AG09309 (cell line): ENCODE data around the gene IQSEC3.

Experiments
- DNase-seq: peaks from one replicate; pipeline ENCODE4 v3.0.0-alpha.2; 2010; ENCODE audit warnings: low read depth
- H3K4me3 ChIP-seq: 2 replicates; pipeline ENCODE4 v1.5.1; 2011; ENCODE audit warnings: mild to moderate bottlenecking, low read depth, low read length, moderate library complexity; ENCODE audit not compliant: control insufficient read depth
- TF ChIP-seq, protein P1 (sequence below): IDR thresholded peaks from 2 replicates; pipeline ENCODE4 v1.5.1; 2011; ENCODE audit warnings: mild to moderate bottlenecking, low read depth, low read length, inconsistent platforms; ENCODE audit not compliant: insufficient read depth, control insufficient read depth; ENCODE audit errors: missing control alignments

IQSEC3 gene

GRCh38 chr12:139585-139984, 73.0 kb downstream of the IQSEC3 start:
- DNase-seq: no peak
- TF ChIP-seq, protein P1, sequence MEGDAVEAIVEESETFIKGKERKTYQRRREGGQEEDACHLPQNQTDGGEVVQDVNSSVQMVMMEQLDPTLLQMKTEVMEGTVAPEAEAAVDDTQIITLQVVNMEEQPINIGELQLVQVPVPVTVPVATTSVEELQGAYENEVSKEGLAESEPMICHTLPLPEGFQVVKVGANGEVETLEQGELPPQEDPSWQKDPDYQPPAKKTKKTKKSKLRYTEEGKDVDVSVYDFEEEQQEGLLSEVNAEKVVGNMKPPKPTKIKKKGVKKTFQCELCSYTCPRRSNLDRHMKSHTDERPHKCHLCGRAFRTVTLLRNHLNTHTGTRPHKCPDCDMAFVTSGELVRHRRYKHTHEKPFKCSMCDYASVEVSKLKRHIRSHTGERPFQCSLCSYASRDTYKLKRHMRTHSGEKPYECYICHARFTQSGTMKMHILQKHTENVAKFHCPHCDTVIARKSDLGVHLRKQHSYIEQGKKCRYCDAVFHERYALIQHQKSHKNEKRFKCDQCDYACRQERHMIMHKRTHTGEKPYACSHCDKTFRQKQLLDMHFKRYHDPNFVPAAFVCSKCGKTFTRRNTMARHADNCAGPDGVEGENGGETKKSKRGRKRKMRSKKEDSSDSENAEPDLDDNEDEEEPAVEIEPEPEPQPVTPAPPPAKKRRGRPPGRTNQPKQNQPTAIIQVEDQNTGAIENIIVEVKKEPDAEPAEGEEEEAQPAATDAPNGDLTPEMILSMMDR: no peak
- H3K4me3 ChIP-seq: no peak overlapping the region

GRCh38 chr12:140162-140561, 73.6 kb downstream of the IQSEC3 start:
- no peak overlapping the region for H3K4me3 ChIP-seq
- no peak for DNase-seq
- TF ChIP-seq, protein P1: no peak

DNA sequence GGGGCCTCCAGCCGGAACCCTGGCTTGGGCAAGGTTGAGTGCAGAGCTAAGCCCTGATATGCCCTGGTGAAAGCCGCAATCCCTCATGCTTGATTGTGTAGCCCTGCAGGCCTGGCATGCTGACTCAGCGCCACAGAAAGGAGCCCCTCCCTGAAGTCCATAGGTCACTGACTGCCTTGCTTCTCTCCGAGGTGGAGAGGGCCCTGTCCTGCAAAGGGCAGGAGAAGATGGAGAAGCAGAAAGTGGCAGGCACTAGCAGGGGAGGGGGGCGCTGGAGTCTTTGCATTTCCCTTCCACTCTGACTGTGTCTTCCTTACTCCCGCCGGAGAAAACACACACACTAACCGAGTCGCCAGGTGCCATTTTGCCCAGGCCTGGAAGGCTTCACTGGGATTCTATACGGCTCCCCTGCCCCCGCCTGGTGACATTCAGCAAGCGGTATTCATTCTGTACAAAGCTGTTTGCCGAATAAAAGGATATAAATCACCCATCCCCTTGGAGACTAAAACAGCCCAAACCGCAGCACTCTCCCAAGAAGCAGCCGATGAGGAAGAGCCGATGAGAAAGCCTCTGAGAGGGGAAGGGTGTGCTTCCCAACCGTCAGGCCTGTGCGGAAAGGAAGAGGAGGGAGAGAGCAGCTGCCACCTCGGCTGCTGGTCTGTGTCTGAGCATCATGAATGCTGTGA, 77.5 kb downstream of the IQSEC3 start:
- DNase-seq: no peak

DNA sequence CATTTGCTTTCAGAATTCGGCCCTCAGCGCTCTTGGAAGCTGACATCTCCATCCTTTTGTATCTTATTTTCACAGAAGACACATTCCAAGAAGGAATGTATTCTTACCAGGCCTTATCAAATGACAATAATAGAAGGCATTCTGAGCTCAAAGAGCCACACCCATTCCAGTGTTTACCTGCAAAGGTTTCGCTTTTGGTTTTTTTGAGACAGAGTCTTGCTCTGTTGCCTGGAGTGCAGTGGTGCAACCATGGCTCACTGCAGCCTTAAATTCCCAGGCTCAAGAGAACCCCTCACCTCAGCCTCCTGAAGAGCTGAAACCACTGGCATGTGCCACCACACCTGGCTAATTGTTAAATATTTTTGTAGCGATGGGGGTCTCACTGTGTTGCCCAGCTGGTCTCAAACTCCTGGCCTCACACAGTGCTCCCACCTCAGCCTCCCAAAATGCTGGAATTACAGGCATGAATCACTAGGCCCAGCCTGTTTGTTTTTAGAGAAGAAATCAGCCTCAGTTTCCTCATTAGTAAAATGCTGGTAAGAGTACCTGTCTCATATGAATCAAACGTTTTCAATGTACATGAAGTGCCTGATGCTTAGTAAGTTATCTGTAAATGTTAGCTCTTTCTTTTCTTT, 78.2 kb downstream of the IQSEC3 start:
- no peak for DNase-seq
- TF ChIP-seq, protein P1: no peak
- no peak overlapping the region for H3K4me3 ChIP-seq

More for the DNA sequence above, 77.5 kb downstream of the IQSEC3 start:
- no peak overlapping the region for H3K4me3 ChIP-seq
- TF ChIP-seq, protein P1: no peak

DNA sequence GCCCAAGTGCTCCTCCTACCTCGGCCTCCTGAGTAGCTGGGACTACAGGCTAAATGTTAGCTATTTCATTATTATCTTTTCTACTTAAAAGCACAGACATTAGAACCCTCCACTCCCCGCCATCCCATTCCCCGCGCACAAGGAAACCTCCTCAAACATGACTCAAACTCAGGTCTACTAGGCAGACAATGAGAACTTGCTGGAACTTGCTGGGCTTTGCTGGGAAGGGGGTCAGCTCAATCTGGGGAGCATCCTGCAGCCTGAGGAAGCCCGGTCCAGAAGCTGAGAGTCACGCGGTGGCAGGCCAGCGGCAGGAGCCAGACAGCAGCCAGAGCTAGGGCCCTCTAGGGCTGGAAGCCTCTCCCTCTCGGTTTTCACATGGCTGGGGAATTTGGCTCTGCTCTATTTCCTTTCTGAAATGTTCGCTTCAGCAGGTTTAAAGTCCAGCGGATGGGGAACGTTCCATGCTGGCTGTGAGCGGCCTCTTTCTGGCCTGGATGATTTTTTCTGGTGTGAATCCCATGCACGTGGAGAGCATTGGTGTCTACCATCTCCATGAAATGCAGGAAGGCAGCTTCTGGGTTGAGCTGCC, 78.9 kb downstream of the IQSEC3 start:
- no peak overlapping the region for H3K4me3 ChIP-seq
- no peak for DNase-seq
- TF ChIP-seq, protein P1: no peak

DNA sequence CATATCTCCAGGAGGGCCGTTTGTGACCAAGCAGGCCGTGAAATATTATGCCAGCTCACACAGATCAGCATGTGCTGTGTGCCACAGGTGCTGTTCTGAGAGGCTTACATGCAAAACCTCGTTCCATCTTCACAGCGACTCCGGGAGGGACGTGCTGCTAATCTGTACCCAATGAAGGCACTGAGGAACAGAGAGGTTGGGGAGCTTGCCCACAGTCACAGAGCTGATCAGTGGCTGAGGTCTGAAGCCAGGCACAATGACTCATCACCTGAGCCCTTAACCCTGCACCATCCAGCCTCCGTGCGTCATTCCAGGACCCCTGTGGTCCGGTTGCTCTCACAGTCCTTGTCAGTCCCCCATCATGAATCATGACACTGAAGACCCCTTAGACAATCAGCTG, 80.7 kb downstream of the IQSEC3 start:
- no peak overlapping the region for H3K4me3 ChIP-seq
- TF ChIP-seq, protein P1: no peak

More for the DNA sequence above, 80.7 kb downstream of the IQSEC3 start:
- DNase-seq: no peak
